ENCODE data around the gene CDNF. TPM values are rescaled to one million over a fixed set of nuclear protein-coding genes. Genes with fewer than 3 reads are reported as not detected.
A peak's percentile ranks its signal among the peaks of the same experiment; 100 is the strongest.

CDNF gene
- total RNA-seq, 1 experiment from 2014 or later: 2.3 TPM

DNA sequence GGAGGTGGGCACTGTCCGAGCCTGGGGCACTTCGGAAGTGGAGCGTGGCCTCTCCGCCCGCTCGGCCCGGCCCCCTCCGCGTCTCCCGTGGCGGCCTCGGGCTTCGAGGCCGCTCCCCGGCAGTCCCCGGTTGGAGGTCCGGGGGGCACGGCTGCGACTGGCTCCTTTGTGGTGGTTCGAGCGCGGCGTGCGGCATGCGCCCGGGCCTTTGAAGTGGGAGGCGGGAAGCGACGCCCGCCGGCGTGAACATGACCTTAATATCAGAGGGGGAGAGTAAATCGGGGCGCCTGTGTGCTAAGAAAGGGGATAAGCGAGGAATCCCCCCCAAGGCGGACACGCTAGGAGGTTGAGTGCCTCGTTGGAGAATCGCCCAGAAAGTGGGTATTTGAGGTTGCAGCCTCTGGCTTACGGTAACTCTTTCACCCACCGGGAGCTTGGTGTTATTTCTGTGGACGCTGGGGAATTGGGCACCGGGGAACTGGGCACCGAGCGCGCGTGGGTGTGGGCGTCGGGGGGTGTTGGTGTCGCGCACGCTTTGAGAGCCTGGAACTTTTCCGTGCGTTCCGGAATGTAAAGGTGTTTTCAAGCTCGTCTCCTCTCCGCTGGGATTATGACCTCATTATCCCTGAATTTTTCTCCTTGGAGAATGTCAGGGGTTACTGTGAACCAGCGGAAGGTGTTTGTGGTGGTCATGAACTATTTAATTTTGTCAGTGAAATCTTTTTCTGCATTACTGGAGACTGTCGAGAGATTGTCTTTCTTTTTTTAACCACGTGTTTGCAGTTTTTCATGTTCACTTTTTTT lies 41.5 kb upstream of the CDNF start:
- H3K4me1 Mint-ChIP-seq (ENCODE audit: low read depth, unreplicated experiment): peaks cover 25% of the 10 kb centered on the region
- H3K27ac Mint-ChIP-seq (ENCODE audit: unreplicated experiment): peak overlapping the region; percentile 87
- H3K36me3 Mint-ChIP-seq (ENCODE audit: insufficient read depth, unreplicated experiment): peaks cover 40% of the 10 kb centered on the region
- intact Hi-C loops (cut with micrococcal nuclease; ENCODE audit: unreplicated experiment): no loop called here
- no peaks in the 10 kb centered on the region for H3K9me3 Mint-ChIP-seq (ENCODE audit: low read depth, unreplicated experiment)
- no TSS peak for BruUV-seq (replicated peaks)
- H3K4me3 Mint-ChIP-seq (ENCODE audit: low read depth, unreplicated experiment): peak overlapping the region; percentile 94
- H3K27me3 Mint-ChIP-seq (ENCODE audit: unreplicated experiment): no peaks in the 10 kb centered on the region
- CTCF ChIA-PET: interaction anchor here (0.6 to 1.4 kb wide), 2 partner anchors 23 to 392 kb away, joined by 3 read pairs; no protein-coding TSS in a partner anchor
- DNase-seq: peak; percentile 5
- TF ChIP-seq, protein P1, sequence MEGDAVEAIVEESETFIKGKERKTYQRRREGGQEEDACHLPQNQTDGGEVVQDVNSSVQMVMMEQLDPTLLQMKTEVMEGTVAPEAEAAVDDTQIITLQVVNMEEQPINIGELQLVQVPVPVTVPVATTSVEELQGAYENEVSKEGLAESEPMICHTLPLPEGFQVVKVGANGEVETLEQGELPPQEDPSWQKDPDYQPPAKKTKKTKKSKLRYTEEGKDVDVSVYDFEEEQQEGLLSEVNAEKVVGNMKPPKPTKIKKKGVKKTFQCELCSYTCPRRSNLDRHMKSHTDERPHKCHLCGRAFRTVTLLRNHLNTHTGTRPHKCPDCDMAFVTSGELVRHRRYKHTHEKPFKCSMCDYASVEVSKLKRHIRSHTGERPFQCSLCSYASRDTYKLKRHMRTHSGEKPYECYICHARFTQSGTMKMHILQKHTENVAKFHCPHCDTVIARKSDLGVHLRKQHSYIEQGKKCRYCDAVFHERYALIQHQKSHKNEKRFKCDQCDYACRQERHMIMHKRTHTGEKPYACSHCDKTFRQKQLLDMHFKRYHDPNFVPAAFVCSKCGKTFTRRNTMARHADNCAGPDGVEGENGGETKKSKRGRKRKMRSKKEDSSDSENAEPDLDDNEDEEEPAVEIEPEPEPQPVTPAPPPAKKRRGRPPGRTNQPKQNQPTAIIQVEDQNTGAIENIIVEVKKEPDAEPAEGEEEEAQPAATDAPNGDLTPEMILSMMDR (IDR thresholded peaks at IDR 0.05; ENCODE audit: unreplicated experiment): no peak

DNA sequence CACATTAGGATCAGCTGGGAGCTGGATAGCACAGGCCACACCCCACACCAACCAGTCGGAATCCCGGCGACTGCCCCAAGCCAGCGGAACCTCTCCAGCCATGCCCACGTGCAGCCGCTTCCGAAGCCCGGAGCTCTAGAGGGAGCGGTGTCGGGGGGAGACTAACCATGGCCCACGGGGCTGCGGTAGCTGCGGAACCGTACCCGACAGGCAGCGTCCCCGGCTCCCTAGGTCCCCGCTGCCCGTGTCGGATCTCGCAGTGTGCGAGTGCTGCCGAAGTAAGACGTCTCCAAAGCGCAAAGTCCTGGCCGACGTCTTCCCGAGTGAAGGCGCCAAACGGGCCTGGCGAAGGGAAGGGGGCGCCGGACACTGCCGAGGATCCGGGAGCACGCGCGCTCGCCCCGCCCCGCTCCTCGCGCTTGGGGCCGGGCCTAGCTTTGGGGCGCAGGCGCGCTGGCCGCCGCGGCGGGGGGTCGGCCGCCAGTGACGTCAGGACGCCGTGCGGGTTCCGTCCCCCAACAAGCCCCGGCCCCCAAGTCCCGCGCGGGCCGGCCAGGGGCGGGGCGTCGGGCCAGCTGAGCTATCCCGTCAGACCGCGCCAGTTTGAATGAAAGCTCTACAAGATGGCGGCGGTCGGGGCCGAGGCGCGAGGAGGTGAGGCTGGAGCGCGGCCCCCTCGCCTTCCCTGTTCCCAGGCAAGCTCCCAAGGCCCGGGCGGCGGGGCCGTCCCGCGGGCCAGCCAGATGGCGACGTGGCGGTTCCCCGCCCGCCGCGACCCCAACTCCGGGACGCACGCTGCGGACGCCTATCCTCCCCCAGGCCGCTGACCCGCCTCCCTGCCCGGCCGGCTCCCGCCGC lies 40.7 kb upstream of the CDNF start, which contains the start of gene SUV39H2:
Gene SUV39H2, plus strand, starts transcription at position 601 of the 858 bp plus-strand sequence. Its CDS starts 23 bp downstream, at position 624.
- TF ChIP-seq, protein P1 (IDR thresholded peaks at IDR 0.05; ENCODE audit: unreplicated experiment): no peak
- H3K4me1 Mint-ChIP-seq (ENCODE audit: low read depth, unreplicated experiment): peaks cover 25% of the 10 kb centered on the region
- no peaks in the 10 kb centered on the region for H3K9me3 Mint-ChIP-seq (ENCODE audit: low read depth, unreplicated experiment)
- intact Hi-C loops (cut with micrococcal nuclease; ENCODE audit: unreplicated experiment): no loop called here
- peaks cover 40% of the 10 kb centered on the region for H3K36me3 Mint-ChIP-seq (ENCODE audit: insufficient read depth, unreplicated experiment)
- H3K4me3 Mint-ChIP-seq (ENCODE audit: low read depth, unreplicated experiment): peak within 1 kb of the TSS; percentile 94
- DNase-seq: peak; percentile 97
- H3K27me3 Mint-ChIP-seq (ENCODE audit: unreplicated experiment): no peaks in the 10 kb centered on the region
- BruUV-seq (replicated peaks): no TSS peak
- CTCF ChIA-PET: interaction anchor here (0.5 to 1.4 kb wide), 5 partner anchors 23 to 391 kb away, joined by 3 to 6 read pairs (median 3); no protein-coding TSS in a partner anchor
- peak within 1 kb of the TSS; percentile 87 for H3K27ac Mint-ChIP-seq (ENCODE audit: unreplicated experiment)

DNA sequence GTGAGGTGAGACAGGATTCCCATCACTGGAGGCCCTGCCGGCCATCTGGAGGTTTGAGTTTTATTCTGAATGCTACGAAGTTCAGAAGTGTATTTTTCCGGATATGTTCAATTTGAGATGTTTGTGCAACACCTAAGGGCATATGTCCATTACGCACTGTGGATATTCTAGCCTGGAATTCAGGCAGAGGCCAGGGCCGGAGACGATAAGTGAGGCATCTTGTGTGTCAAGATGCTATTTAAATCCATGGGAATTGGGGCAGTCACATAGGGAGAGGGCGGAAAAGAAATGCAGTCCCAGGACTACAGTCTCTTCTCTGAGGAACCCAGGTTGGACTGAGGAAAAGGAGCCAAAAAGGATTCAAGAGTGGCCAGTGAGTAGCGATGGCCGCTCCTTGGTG lies 38.9 kb upstream of the CDNF start:
- Mint-ChIP-seq H3K36me3 (ENCODE audit: insufficient read depth, unreplicated experiment) (peaks cover 40% of the 10 kb centered on the region), H3K9me3 (ENCODE audit: low read depth, unreplicated experiment) (no peaks in the 10 kb centered on the region), H3K27ac (ENCODE audit: unreplicated experiment) (peak overlapping the region; percentile 7), H3K4me1 (ENCODE audit: low read depth, unreplicated experiment) (peaks cover 13% of the 10 kb centered on the region), H3K4me3 (ENCODE audit: low read depth, unreplicated experiment) (peak overlapping the region; percentile 94), H3K27me3 (ENCODE audit: unreplicated experiment) (no peaks in the 10 kb centered on the region)
- intact Hi-C loops (cut with micrococcal nuclease; ENCODE audit: unreplicated experiment): no loop called here
- TF ChIP-seq, protein P1 (IDR thresholded peaks at IDR 0.05; ENCODE audit: unreplicated experiment): no peak
- BruUV-seq (replicated peaks): no TSS peak
- CTCF ChIA-PET: no interaction called here
- DNase-seq: no peak

DNA sequence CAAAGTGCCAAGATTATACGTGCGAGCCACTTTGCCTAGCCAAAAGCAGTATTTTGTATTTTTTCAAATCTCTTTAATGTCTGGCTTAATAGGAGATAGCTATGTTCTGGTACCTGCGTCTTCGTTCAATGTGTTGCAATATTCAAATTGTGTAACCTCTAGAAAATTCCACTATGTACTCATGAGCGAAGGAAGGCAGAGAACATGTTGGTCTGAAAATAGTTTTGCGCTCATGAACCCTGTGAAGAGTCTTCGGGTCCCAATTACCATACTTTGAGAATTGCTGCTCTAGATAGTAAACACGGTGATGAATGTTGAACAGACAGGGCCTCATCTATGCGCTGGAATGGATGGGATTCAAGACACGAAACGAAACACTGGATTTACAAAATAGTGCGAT lies 38.1 kb upstream of the CDNF start:
- Mint-ChIP-seq H3K4me1 (ENCODE audit: low read depth, unreplicated experiment) (peaks cover 12% of the 10 kb centered on the region), H3K36me3 (ENCODE audit: insufficient read depth, unreplicated experiment) (peaks cover 40% of the 10 kb centered on the region), H3K27ac (ENCODE audit: unreplicated experiment) (no peak overlapping the region), H3K9me3 (ENCODE audit: low read depth, unreplicated experiment) (no peaks in the 10 kb centered on the region), H3K27me3 (ENCODE audit: unreplicated experiment) (no peaks in the 10 kb centered on the region), H3K4me3 (ENCODE audit: low read depth, unreplicated experiment) (no peak overlapping the region)
- BruUV-seq (replicated peaks): no TSS peak
- TF ChIP-seq, protein P1 (IDR thresholded peaks at IDR 0.05; ENCODE audit: unreplicated experiment): no peak
- intact Hi-C loops (cut with micrococcal nuclease; ENCODE audit: unreplicated experiment): no loop called here
- CTCF ChIA-PET: no interaction called here
- DNase-seq: no peak
